ENCODE results near the gene TMEM201. TPM values are rescaled to one million over a fixed set of nuclear protein-coding genes. Genes with fewer than 3 reads are reported as not detected.
A peak's percentile ranks its signal among the peaks of the same experiment; 100 is the strongest.

Gene TMEM201
- total and polyA plus RNA-seq, 11 donors, result 13.1 to 24.8 (median 18.5) TPM

GRCh38 chr1:9593492-9594465 lies 5.1 kb downstream of the TMEM201 start:
- H3K4me1 ChIP-seq, result peaks cover 3 to 84% (median 60%) of the 10 kb centered on the region in 12 donors
- H3K9me3 ChIP-seq, result no peaks in the 10 kb centered on the region
- TF ChIP-seq CTCF (IDR thresholded peaks at IDR 0.05) (no peak), POLR2A (IDR thresholded peaks at IDR 0.05) (no peak)
- intact Hi-C loops (cut with DNase I), result no loop called here
- no peaks in the 10 kb centered on the region for H3K27me3 ChIP-seq
- H3K27ac ChIP-seq, result peak overlapping the region in 10 of 12 donors; percentile 18 to 69 (median 52)
- peaks cover 0 to 20% (median 13%) of the 10 kb centered on the region in 9 donors for H3K36me3 ChIP-seq
- DNase-seq (peak; percentile 81 to 91 (median 86)), ATAC-seq (peak; percentile 37 to 82 (median 54))
- peak overlapping the region in 3 of 12 donors; percentile 1 to 24 (median 6) for H3K4me3 ChIP-seq
- WGBS, 4 donors, result 57 to 65% (median 59%) methylated on average over 6 to 25 of the region's 25 CpGs

GRCh38 chr1:9594471-9595155 lies 5.9 kb downstream of the TMEM201 start:
- peaks cover 0 to 28% (median 20%) of the 10 kb centered on the region in 9 donors for H3K36me3 ChIP-seq
- DNase-seq, result no peak
- no peak overlapping the region for H3K4me3 ChIP-seq
- no peaks in the 10 kb centered on the region for H3K27me3 ChIP-seq
- peaks cover 3 to 78% (median 57%) of the 10 kb centered on the region in 12 donors for H3K4me1 ChIP-seq
- no peak for ATAC-seq
- intact Hi-C loops (cut with DNase I), result no loop called here
- 88 to 93% (median 91%) methylated on average over 11 to 20 of the region's 20 CpGs for WGBS, 4 donors
- TF ChIP-seq POLR2A (IDR thresholded peaks at IDR 0.05) (no peak), CTCF (IDR thresholded peaks at IDR 0.05) (no peak)
- H3K27ac ChIP-seq, result peak overlapping the region in 1 of 12 donors; percentile 54
- H3K9me3 ChIP-seq, result no peaks in the 10 kb centered on the region

- peak overlapping the region in 1 of 12 donors; percentile 35 for H3K27ac ChIP-seq
- ATAC-seq, result no peak
- H3K4me1 ChIP-seq, result peaks cover 3 to 70% (median 49%) of the 10 kb centered on the region in 12 donors
- H3K9me3 ChIP-seq, result no peaks in the 10 kb centered on the region
- WGBS, 4 donors, result 84 to 100% (median 90%) methylated on average over 8 to 17 of the region's 17 CpGs
- H3K36me3 ChIP-seq, result peaks cover 0 to 35% (median 27%) of the 10 kb centered on the region in 9 donors
- no peak overlapping the region for H3K4me3 ChIP-seq
- no peaks in the 10 kb centered on the region for H3K27me3 ChIP-seq
- intact Hi-C loops (cut with DNase I), result no loop called here
- DNase-seq, result no peak
- TF ChIP-seq CTCF (IDR thresholded peaks at IDR 0.05), result no peak
- no peak for TF ChIP-seq POLR2A (IDR thresholded peaks at IDR 0.05)
These were observed 6.7 kb downstream of the TMEM201 start for GRCh38 chr1:9595156-9595967.

Measured in heart left ventricle (tissue), 16 donors.